Hepatocyte (in vitro differentiated cells): ENCODE results near the gene SIRPG. TPM values are rescaled to one million over a fixed set of nuclear protein-coding genes. Genes with fewer than 3 reads are reported as not detected.
"Not testable (repeated sequence)": the region's sequence is repeated elsewhere in the genome, so short reads cannot be mapped to it uniquely, and the experiment has no call there.

Source experiments
- DNase-seq: peaks from one replicate; pipeline ENCODE4 v3.0.0-alpha.2; 2016; ENCODE audit warnings: low spot score
- H2AFZ ChIP-seq: fragments of 200-600 bp; sonication (generic); 2 replicates; pipeline ENCODE4 v1.6.0; 2016; ENCODE audit warnings: antibody characterized with exemption, mild to moderate bottlenecking
- H3K27ac ChIP-seq: fragments of 200-600 bp; sonication (generic); 2 replicates; pipeline ENCODE4 v1.5.1; 2016; ENCODE audit warnings: mild to moderate bottlenecking
- H3K27me3 ChIP-seq: fragments of 200-600 bp; sonication (generic); 2 replicates; pipeline ENCODE4 v1.6.1; 2016
- H3K36me3 ChIP-seq: fragments of 200-600 bp; sonication (generic); replicated peaks from 2 replicates; pipeline ENCODE4 v1.5.1; 2016; ENCODE audit warnings: low read depth; ENCODE audit not compliant: insufficient read depth
- H3K4me1 ChIP-seq: fragments of 200-600 bp; sonication (generic); 2 replicates; pipeline ENCODE4 v1.5.1; 2016; ENCODE audit warnings: mild to moderate bottlenecking, moderate library complexity; ENCODE audit not compliant: insufficient read depth
- H3K4me2 ChIP-seq: fragments of 200-600 bp; sonication (generic); 2 replicates; pipeline ENCODE4 v1.6.0; 2016
- H3K4me3 ChIP-seq: fragments of 200-600 bp; sonication (generic); 2 replicates; pipeline ENCODE4 v1.5.1; 2016; ENCODE audit warnings: mild to moderate bottlenecking
- H3K79me2 ChIP-seq: fragments of 200-600 bp; sonication (generic); 2 replicates; pipeline ENCODE4 v1.6.0; 2017; ENCODE audit warnings: mild to moderate bottlenecking
- H3K9me2 ChIP-seq: fragments of 200-600 bp; sonication (generic); replicated peaks from 2 replicates; pipeline ENCODE4 v1.6.0; 2017; ENCODE audit warnings: mild to moderate bottlenecking; ENCODE audit not compliant: insufficient read depth
- H3K9me3 ChIP-seq: fragments of 200-600 bp; sonication (generic); 2 replicates; pipeline ENCODE4 v1.5.1; 2016; ENCODE audit warnings: low read depth, mild to moderate bottlenecking
- H4K20me1 ChIP-seq: fragments of 200-600 bp; sonication (generic); 2 replicates; pipeline ENCODE4 v1.6.0; 2016; ENCODE audit warnings: mild to moderate bottlenecking; ENCODE audit not compliant: insufficient read depth, poor library complexity, severe bottlenecking
- EZH2 ChIP-seq: fragments of 200-600 bp; sonication (generic); IDR thresholded peaks from 2 replicates; pipeline ENCODE4 v1.6.1; 2016; ENCODE audit warnings: antibody characterized with exemption, mild to moderate bottlenecking, borderline replicate concordance
- EZH2phosphoT487 ChIP-seq: fragments of 200-600 bp; sonication (generic); IDR thresholded peaks from one replicate; pipeline ENCODE4 v1.6.1; 2018; ENCODE audit warnings: antibody characterized with exemption, mild to moderate bottlenecking, low read depth, moderate library complexity; ENCODE audit not compliant: unreplicated experiment, severe bottlenecking
- WGBS: methylation state at CpG from one replicate; pipeline ENCODE4 v1.1.6; 2016; ENCODE audit warnings: low lambda C conversion rate; ENCODE audit errors: missing lambda C conversion rate; 5-methylcytosine and 5-hydroxymethylcytosine counted together
- polyA plus RNA-seq: library from polyadenylated mRNA; unstranded; fragments of >200 nt; fragmentation: Nextera tagmentation; extraction: Ambion mirVana; gene quantifications from 2 replicates; pipeline ENCODE4 v1.2.1, GENCODE V29; 2016
- total RNA-seq: library from RNA; depleted of rRNA; stranded (reverse); fragments of >200 nt; gene quantifications from 2 replicates; pipeline ENCODE4 v1.2.3, GENCODE V29; 2014
- TF ChIP-seq, protein P1 (sequence below): fragments of 200-600 bp; sonication (generic); IDR thresholded peaks from 2 replicates; pipeline ENCODE4 v1.5.1; 2016; ENCODE audit warnings: antibody characterized with exemption, mild to moderate bottlenecking; ENCODE audit not compliant: poor library complexity

The SIRPG gene
- total and polyA plus RNA-seq, 2 experiments from 2014 or later, result not detected

DNA sequence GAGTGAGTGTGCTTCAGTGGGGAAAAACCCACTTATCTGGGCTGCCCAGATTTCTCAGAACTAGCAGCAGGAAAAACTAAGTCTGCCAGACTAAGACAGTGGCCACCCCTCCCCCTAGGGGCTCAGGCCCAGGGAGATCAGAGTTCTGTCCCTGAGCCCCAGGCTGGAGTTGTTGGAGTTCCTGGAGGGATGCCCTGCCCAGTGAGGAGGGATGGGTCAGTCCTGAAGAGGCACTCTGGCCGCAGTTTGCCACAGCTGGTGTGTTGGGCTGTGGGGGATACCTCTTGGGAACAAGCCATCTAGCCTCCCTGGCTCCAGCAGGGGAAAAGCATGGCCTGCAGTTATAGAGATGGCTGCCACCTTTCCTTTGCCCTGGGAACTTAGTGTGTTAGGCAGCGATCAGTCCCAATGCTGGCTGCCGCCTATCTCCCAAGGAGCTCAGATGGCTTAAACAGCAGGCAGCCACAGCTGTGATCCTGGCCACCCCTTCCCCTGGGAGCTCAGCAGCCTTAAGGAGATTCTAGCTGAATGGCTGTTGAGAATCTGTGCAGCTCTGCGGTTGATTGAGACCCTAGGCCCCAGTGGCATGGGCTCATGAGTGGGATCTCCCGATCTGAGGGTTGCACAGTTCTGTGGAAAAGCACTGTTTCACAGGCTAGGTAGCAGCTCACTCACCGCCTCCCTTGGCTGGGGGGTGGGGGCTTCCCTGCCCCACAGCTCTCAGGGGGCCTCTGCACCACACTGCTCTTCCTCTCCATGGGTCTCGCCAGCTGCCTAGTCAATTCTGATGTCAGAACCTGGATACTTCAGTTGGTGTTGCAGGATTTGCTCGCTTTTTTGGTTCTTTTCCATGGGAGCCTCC is 13.2 kb downstream of the SIRPG start:
- H3K27me3 ChIP-seq, result no peaks in the 10 kb centered on the region
- 89% methylated on average over 8 of the region's 8 CpGs for WGBS
- DNase-seq, result no peak
- H3K79me2 ChIP-seq, result no peaks in the 10 kb centered on the region
- no peak overlapping the region for H3K4me2 ChIP-seq
- no peaks in the 10 kb centered on the region for H3K4me1 ChIP-seq
- H3K9me2 ChIP-seq, result no peaks in the 10 kb centered on the region
- no peaks in the 10 kb centered on the region for H4K20me1 ChIP-seq
- TF ChIP-seq, protein P1, sequence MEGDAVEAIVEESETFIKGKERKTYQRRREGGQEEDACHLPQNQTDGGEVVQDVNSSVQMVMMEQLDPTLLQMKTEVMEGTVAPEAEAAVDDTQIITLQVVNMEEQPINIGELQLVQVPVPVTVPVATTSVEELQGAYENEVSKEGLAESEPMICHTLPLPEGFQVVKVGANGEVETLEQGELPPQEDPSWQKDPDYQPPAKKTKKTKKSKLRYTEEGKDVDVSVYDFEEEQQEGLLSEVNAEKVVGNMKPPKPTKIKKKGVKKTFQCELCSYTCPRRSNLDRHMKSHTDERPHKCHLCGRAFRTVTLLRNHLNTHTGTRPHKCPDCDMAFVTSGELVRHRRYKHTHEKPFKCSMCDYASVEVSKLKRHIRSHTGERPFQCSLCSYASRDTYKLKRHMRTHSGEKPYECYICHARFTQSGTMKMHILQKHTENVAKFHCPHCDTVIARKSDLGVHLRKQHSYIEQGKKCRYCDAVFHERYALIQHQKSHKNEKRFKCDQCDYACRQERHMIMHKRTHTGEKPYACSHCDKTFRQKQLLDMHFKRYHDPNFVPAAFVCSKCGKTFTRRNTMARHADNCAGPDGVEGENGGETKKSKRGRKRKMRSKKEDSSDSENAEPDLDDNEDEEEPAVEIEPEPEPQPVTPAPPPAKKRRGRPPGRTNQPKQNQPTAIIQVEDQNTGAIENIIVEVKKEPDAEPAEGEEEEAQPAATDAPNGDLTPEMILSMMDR, result no peak
- H3K9me3 ChIP-seq, result no peaks in the 10 kb centered on the region
- no peaks in the 10 kb centered on the region for H3K36me3 ChIP-seq
- no peak overlapping the region for H3K27ac ChIP-seq
- no peak overlapping the region for H3K4me3 ChIP-seq
- no peak overlapping the region for H2AFZ ChIP-seq

DNA sequence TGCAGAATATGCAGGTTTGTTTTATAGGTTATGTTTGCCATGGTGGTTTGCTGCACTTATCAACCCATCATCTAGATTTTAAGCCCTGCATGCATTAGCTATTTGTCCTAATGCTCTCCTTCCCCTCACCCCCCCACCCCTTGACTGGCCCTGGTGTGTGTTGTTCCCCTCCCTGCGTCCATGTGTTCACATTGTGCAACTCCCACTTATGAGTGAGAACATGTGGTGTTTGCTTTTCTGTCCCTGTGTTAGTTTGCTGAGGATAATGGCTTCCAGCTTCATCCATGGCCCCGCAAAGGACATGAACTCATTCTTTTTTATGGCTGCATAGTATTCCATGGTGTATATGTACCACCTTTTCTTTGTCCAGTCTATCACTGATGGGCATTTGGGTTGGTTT is 18.9 kb downstream of the SIRPG start:
- H3K36me3 ChIP-seq, H3K79me2 ChIP-seq, H3K9me2 ChIP-seq, DNase-seq, H3K27ac ChIP-seq, H3K9me3 ChIP-seq, H2AFZ ChIP-seq, H4K20me1 ChIP-seq, H3K4me1 ChIP-seq, H3K27me3 ChIP-seq, H3K4me3 ChIP-seq, H3K4me2 ChIP-seq: not testable (repeated sequence)
- 72% methylated on average over 2 of the region's 2 CpGs for WGBS

DNA sequence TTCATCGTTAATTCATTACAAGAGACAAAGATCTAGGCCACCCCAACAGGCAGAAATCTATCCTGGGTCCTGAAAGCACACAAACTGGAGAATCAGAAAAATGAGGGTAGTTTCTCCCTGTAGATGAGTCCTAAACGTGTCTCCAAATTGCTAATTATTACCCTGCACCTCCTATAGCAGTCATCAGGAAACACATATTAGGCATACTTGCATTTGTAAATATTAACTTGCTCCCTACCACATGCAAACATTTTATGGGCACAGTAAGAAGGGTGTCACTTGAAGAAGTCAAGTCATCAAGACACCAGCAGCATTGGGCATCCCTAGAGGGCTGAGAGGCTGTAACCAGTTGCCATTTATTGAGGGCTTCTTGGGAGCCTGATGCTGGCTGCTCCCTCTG is 19.8 kb downstream of the SIRPG start:
- Histone ChIP-seq H3K36me3 (no peaks in the 10 kb centered on the region), H3K4me2 (no peak overlapping the region), H3K4me1 (no peaks in the 10 kb centered on the region), H2AFZ (no peak overlapping the region), H3K9me3 (no peaks in the 10 kb centered on the region), H3K79me2 (no peaks in the 10 kb centered on the region), H3K27ac (no peak overlapping the region), H3K27me3 (no peaks in the 10 kb centered on the region), H4K20me1 (no peaks in the 10 kb centered on the region), H3K9me2 (no peaks in the 10 kb centered on the region), H3K4me3 (no peak overlapping the region)
- WGBS, result 70% methylated on average over 2 of the region's 2 CpGs
- TF ChIP-seq EZH2, result no peak
- TF ChIP-seq, protein P1, result no peak
- TF ChIP-seq EZH2phosphoT487, result no peak
- no peak for DNase-seq

DNA sequence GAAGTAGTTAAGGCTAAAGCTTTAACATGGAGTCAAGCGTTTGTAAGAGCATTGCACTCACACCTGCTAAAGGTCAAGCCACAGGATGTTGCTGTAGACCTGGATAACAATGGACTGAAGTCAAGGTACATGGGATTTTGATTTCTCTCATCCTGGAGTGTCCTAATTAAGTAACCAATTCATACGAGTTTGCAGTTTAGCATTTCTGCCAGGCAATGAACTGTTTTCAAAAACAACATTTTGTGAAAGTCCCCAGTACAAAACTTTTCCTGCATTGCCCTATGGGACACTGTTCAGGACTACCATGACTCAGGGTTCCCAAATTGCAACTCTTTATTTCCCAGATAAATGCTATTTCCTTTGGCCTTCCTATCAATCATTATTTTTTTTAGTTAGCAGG is 20.4 kb downstream of the SIRPG start:
- Histone ChIP-seq H3K4me2 (no peak overlapping the region), H3K36me3 (no peaks in the 10 kb centered on the region), H4K20me1 (no peaks in the 10 kb centered on the region), H3K9me3 (no peaks in the 10 kb centered on the region), H3K27me3 (no peaks in the 10 kb centered on the region), H3K4me1 (no peaks in the 10 kb centered on the region), H3K4me3 (no peak overlapping the region), H3K79me2 (no peaks in the 10 kb centered on the region), H3K9me2 (no peaks in the 10 kb centered on the region), H3K27ac (no peak overlapping the region), H2AFZ (no peak overlapping the region)
- DNase-seq, result no peak
- WGBS, result 71% methylated on average over 2 of the region's 2 CpGs
- TF ChIP-seq, protein P1, result no peak
- TF ChIP-seq EZH2phosphoT487, result no peak
- no peak for TF ChIP-seq EZH2
